DMS53 (cell line): ENCODE results near the gene PSD4.

Experiments used
- DNase-seq: peaks from one replicate; lab custom pipeline; 2025; lab: John Stamatoyannopoulos, UW

PSD4 gene

DNA sequence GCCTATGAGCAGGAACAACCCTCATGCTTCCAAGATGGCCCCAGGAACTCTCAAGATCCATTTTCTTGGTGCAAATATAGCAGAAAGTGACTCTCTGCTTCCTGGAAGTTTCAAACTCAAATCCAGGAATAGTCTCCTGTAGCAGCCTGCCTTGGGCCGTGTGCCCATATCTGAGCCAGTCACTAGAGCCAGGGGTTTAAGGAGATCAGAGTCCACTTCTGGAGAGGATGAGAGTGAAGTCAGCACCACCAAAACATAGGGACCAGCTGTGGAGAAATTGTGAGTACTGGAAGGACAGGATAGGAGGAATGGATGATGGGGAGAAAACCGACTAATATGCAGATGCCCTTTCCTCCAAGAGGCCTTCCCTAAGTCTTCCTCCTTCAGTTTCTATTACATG, 33.2 kb downstream of the PSD4 start:
- peak; percentile 44 for DNase-seq

DNA sequence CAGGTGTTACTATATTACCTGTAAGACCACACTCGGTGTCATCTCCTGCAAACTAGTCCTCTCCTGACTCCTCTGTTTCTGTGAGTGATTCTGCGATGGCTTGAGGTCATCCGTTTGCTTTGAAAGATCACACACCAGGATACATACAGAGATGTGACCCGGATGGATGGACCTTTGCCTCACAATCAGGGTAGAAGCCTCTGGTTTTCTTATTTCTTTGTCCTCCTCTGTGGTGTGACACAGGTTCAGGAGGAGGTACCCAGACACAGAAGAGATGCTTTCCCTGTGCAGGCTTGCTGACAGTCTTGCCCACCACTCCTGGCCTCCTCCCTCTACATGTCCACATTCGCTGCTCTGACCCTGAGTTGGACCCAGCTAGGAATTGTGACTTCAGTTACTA, 34.6 kb downstream of the PSD4 start:
- no peak for DNase-seq

DNA sequence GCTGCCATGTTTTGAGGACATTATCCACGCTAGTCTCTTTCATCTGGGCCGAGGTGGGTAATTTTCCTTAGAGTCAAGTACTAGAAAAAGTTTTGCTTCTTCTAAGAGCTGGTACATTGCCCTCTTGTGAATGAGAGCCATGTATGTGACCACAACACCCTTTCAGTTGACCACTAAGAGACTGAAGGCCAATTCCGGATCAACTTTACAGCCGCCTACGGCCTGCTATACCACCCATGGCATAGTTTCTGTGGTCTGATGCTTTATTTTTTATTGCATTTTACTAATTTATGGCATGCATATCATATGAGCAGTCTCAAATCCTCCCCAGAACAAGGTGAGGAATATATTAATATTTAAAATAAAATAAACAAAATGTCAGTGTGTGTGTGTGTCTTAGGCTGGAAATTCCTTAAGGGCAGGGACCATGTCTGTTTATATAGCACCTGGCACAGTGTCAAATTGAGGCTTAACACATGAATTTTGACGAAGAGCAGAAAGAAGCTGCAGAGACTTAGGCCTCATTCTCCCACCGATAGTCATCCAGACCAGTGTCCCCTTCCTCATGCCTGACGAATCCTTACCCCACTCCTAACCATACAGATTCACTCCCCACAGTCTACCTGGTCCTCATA, 35.4 kb downstream of the PSD4 start:
- no peak for DNase-seq

DNA sequence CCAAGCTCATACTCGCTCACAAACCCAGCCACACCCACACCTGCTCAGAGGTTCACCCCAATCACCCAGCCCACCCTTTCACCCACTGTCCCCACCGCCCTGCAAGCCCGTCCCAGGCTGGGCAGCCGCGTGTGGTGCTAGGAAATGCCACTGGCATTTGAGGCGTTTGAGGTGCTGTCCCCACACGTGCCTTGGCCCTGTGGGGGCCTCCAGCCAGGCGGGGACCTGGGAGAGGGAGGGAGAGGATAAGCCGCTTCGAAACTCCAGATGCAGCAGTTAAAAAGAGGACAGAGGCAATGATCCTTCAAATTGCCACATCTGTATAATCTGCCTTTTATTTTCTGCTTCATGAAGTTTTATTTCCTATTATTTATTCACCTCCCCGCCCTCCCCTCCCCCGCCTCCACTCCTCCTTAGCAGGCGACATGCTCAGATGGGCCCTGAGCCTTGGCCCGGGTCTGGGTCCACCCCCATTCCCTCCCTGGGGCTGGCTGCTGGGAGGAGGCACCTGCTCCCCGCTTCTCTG, 35.9 kb downstream of the PSD4 start:
- no peak for DNase-seq

DNA sequence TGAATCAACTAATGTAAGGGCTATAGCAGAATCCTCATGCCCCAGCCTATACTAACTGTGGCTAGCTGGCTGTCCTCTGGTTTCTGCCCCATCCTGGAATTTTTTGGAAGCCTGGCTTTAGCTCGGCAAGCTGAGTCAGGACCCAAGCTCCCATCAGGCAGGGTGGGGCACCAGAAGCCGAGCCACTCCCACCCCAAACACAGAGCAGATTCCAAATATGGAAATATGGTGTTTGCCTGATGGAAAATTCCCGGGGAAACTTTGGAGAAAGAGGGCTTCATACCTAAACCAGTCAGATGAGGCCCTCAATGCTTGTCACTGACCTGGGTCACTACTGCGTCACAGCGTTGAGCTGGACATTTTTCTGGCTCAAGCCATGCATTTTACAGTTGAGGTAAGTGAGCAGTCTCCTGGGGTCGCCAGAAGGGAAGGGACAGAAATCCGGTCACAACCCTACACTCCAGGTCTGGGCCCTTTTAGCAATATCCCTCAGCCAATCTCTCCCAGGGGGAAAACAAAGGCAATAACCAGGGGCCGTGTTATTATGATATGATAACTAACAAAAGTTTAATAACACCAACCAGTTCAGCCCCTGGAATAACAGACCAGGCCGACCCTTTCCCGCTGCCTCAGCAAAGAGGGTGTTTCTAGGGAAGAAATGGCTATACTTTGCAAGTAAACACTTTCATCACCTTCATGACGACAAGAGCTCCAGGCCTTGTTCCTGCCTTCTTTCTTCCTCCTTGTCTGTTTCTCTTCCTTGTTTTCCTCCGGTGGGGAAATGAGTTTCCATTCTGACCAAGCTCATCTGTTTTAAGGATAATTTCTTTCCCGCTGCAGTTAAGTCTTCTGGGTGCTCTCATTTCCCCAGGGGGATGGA, 37.7 kb downstream of the PSD4 start:
- DNase-seq, result no peak

DNA sequence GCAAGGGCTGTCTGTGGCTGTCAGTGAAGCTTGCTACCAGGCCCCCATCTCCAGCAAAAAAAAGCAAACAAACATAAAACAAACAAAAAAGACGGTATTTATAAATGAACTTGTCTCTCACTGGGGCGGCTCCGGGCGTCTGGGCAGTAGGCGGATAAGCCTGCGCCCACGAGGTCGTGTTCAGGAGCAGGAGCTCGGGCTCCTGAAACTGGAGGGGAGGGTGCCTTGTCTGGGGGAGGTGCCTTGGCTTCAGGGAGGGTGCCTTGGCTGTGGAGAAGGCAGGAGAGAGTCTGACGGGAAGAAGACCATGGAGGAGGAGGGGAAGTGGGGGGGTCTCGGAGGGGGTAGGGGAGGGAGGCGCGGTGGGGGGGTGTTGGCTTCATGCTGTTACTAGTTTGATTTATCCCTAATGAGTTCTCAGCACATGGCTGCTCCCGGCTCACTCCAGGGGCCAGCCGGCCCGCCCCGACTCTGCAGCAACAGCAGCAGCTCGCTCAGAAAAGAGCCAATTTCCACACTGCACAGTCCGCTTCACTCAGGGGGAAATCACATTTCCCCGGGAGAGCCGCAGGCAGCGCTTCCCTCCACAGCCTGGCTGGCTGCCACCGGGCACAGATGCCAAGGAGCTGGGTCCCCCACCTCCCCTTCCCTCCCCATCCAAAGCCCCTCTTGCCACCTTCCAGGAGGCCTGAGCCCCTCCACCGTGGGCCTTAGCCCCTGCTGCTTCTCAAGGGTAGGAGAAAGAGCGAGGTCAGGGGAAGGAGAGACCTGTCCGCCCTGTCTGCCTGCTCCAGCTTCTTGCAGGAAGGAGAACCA, 38.7 kb downstream of the PSD4 start:
- DNase-seq, result peak; percentile 46

DNA sequence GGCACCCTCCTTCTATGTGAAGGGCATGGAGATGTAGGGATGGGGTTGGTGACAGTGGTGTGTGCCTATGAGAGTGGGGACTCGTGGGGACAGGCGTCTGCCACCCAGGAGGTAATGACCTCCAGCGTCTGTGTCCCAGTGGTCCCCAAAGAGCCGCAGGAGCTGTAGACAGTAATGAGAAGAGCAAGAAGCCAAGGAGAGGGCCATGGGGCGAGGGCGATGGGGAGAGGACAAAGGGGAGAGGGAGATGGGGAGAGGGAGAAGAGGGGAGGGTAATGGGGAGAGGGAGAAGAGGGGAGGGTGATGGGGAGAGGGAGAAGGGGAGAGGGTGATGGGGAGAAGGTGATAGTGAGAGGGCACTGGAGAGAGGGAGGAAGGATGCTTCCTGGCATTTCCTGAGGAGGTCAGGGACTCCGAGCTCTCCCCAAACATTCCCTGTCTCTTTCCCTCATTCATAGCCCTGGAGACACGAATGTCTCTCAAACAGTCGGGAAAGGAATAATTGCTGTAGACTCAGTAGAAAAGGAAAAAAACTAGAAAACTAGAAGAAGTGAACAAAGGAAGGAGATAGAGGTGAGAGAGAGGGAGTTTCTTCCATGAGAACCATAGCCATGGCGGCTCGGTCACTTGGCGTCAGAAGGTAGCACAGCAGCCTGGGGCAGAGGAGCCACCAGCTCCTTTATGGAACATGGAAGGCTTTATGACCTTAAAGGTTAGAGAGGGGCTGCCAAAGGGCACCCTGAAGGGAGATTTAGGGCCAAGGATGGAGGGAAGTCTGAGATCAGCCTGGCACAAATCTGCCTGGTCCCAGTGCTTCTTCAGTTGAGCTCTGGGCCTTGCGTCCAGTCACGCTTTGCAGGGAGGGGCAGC, 39.5 kb downstream of the PSD4 start:
- DNase-seq, result no peak

DNA sequence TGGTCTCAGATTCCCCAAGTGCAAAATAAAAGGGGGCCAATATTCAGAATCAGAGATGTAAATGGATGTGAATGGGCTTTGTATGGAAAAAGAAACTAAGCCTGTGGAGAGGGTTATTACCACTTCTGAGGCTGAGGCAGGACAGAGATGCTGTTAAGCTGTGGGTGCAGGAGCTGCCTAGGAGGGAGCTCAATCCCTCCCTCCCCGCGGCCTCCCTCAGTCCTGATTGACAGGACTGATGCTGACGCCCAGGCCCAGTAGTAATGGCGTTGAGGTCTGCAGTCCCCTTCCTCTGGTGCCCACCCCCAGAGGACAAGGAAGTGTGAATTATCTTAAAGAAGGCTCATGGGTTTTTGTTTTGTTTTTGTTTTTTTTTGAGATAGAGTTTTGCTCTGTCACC, 40.4 kb downstream of the PSD4 start:
- DNase-seq, result no peak

DNA sequence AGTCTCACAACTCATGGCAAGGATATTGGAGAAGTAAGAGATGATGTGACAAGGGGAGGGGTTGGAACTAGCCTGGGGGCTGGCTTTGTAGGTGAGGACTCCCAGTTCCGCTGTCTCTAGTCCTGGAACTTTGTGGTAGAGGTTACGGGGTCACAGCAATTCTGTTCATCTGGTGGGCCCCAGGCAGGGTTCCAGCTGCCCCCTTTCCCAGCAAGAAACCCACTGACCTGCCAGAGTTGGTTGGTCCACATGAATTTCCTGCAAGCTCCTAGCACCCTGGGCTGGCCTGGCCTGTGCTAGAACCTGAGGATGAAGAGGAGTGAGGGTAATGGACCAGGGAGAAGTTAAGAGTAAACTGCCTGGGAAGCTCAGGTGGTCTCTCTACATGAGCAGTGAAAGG, 41.3 kb downstream of the PSD4 start:
- DNase-seq, result no peak

DNA sequence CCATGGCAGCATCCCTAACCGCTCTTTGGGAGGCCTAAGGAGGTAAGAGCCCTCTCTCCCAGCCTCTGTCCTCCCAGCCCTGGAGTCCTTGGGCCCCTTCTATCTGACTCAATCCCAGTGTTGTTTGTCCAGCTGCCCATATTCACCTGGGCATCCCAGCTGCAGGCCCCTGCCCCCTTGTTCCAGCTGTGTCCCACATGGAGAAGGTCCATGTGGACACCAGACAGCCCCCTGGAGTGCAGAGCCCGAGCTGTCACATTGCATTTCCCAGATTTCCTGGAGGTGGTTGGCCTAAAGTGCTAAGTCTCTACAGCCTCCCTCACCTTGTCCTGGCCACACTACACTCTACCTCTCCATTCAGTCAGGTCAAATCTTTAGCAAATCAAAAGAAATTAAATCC, 42.5 kb downstream of the PSD4 start:
- DNase-seq, result no peak

DNA sequence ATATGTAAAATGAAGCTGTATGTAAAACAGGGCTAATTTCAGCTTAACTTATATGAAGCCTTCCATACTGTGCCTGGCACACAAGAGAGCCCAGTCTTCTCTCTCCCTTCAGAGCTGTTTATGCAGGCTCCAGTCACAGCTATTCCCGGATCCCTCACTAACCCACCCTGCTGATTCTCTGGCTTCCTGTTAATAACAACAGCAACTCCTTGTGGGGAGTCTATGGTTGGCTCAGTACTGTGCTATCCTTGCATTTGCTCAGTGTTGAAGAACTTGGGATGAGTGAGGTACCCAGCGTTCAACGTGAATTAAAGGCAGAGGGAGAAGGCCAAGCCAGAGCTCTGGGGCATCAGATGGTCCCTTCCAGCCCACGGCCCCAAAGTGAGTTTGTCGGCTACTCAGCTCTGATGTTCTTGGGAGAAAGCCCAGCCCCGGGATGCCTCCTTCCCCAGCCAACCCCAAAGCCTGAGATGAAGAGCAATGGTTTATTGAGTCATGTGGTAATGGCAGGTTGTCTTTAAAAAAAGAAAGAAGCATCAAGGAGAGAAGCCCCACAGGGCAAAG, 43.2 kb downstream of the PSD4 start:
- DNase-seq, result no peak

DNA sequence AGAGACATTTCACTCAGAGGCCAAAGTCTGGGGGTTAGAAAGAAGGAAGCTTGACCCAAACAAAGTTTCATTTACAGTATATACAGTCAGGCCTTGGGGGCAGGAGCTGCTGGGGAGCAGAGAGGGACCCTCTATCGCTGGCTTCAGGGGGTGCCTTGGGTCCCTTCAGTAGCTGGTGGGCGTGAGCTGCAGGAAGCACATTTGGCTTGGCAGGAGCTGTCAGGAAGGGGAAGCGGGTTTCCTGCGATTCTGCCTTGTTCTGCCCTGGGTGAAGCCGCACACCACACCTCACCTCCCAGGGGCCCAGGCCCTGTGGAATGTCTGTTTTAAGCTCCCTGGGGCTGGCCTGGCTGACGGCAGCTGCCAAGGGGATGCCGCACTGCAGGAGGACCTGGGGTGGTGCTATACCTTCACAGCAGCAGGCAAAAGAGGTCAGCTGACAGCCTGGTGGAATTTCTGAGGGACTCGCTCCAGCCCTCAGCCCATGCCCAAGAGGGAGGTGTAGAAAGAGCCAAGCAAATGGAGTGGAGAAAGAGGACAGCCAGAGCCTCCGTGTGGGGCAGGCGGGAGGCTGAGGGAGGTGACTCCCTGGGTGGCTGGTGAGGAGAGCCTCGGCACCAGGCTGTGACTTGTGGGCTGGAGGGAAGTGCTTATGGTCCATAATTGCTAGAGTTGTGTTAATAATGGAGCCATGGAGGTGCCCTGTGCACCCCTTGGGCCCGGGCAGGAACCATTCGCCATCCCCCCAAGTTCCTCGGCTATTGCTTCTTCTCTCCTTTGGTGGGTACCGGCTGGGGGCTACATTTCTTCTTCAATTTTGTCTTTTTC, 43.9 kb downstream of the PSD4 start:
- no peak for DNase-seq

DNA sequence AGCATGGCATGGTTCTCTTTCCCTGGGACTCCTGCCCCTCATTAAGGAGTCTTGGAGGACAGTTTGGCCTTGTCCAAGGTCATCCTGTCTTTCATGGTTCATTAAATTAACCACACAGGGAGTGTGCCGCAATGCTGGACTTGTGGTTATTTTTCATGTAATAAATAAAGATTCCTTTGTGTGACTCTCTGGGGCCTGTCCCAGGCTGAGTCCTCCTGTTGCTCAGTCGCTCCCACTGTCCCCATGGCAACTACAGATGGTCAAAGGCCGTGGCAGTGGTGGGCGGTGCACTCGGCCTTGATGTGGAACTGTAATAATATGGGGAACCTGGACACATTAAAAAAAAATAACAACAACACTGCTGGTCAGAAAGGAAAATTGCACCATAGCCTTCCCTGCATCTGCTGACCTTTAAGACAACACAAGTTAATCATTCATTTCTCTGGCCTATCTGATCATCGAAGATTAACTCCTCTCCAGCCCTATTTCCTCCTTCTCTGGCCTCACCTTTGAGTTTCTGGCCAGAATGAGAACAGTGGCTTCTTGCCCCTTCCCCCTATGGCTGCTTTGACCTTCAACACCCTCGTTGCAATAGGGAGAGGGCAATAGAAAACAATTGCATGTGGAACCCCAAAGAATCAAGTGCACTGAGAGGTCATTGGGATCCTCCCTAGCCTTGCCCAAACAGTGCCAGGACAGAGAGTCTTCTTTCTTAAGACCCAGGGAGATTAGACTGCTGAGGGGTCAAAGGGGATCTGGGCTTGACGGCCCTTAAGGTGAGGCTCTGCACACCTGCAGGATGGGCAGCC, 44.7 kb downstream of the PSD4 start:
- peak; percentile 87 for DNase-seq

DNA sequence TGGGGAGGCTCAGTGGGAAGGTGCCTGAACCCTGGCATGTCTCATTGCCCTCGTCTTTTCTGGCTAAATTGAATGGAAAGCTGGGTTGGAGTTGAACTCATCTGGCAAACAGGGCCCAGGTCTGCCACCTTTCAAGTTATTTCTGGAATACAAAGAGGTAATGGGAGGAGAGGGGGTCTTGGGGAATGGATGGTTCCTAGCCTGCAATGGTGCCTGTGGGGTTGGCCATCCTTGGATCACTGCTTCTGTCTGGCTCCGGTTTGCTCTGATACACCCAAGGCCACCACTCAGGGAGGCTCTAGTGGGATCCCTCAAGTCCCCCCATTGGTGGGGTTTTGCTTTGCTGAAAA, 45.3 kb downstream of the PSD4 start:
- no peak for DNase-seq

DNA sequence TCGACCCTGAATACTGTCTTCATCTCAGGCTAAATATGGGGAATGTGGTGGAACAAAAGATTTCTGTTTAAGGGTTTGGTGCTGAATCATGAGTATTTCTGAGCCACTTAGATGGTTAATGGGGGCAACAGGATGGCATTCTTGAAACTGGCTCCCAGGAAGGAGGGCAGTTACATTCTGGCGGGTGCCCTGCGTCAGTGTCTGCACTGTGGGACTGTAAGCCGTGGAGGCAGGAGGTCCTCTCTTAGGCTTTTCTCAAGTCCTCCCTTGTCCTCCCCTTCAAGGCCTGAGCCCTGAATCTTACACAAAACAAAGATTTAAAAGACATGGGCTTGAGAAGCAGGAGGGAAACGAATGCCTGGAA, 45.7 kb downstream of the PSD4 start:
- DNase-seq, result no peak

DNA sequence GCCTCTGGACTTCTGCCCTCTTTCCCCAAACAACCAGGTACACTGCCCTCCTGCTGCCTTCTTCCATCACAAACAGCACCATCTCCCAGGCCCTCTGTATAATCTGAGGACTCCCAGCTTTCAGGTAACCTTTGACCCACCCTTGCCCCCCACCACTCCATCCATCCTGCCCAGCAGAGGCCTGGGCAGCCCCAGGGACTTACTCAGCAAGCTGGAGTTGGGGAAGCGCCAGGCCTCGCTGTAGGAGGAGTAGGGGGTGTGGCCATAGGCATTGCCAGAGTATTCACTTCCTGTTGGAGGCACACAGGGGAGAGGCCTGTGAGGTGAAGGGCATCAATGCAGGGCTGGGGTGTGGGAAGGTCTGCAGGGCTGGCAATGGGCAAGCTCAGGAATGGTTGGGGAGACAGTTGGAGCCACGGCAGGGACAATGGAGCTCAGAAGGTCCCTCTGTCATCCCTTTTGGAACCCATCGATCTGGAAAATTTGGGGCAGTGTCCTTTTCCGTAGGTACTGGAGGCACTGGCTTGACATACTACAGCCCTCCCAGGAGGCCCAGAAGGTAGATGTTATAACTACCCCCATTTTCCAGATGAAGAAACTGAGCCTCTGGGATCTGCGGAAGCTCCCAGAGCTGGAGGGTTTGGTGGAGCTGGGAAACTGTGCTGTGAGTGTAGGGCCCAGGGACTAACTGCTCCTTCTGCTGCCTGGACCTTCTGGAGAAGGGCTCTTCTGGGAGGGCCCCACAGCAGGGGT, 46.3 kb downstream of the PSD4 start:
- DNase-seq, result peak; percentile 57

DNA sequence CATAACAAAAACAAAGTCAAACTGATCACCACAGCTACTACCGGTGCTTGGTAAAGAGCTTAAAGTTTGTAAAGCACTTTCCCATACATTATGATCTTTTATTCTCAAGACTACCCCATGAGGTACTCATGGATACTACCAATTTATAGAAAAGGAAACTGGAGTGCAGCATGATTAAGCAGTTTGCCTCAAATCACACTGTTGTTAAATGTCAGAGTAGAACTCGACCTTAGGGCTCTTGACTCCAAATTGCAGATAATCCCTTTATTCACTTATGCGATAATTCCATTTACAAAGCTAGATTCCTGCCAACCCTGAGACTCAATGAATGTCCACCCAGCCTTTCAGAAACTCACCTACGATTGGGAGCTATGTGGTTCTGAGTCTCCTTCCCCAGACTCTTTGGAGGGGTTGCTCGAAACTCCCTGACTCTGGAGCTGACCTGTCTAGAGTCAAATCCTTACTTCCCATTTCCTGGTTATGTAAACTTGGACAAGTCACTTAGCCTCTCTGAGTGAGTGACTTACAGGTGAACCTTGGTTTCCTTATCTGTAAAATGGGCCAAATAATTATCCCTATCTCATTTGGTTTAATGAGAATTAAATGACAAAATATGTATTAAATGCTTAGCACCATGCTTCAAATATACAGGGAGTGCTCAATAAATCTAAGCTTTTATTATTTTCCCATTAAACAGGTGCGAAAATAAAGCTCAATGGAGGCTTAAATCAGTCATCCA, 47.4 kb downstream of the PSD4 start:
- no peak for DNase-seq

DNA sequence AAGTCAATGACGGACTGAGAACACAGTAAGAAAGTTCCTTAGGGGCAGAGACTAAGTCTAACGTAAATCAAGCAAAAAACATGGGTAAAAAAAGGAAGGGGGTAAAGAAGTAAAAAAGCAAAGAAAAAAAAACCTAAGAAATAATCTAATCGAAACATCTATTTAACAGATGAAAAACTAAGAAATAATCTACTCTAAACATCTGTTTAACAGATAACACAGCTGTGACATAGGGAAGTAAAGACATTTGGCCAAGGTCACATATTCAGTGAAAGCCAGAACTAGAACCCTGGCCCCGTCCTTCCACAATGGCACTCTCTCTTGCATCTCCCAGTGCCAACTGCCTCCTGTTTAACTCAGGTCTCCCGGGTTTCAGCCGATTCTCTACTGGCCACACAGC, 48.1 kb downstream of the PSD4 start:
- DNase-seq, result no peak
